VCaP (cell line): ENCODE results near the gene BRCA1.

Experiments
- H3K27ac ChIP-seq: fragments of 450-650 bp; 2 replicates; pipeline ENCODE4 v1.5.1; 2017
- TF ChIP-seq, protein P1 (sequence below): fragments of 450-650 bp; conservative IDR thresholded peaks from 2 replicates; pipeline ENCODE4 v1.5.1; 2017; ENCODE audit warnings: mild to moderate bottlenecking, moderate library complexity

The BRCA1 gene

DNA sequence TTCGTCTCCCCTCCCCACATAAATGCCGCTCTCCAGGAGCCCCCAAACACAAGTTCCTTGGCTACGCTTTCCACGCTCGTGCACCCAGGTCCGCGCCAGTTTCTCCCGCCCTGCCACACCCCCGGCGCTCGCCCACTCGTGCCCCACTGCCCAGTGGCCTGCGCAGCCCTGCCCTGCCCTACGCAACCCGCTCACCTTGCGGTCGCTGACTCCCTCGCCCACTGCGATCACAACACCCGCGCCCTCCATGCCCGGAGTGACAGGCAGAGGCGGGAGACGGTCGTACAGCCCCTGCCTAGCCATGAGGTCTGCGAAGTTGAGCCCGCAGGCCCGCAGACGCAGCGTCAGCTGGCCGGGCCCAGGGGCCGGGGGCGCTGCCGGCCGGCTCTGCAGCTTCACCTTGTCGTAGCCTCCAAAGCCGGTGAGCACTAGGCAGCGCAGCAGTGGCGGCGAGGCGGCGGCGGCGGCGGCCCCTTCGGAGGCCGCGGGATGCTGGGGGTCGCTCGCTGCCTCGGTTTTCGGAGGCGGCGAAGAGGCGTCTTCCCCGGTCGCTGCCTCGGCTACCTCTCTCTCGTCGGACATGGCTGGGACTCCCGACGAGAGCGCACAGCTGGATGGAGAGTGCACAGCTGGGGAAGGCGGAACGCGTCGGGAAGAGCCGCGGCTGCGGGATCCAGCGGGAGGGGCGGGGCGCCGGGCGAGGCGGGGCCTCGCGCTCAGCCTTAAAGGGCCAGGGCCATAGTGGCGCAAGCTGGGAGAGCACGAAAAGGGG, 103.2 kb downstream of the BRCA1 start, which contains the start of gene VAT1:
VAT1 (minus strand) TSS at position 645 of the 772 bp plus-strand sequence; CDS start at position 582, 63 bp downstream.
- peak within 1 kb of the TSS; percentile 81 for H3K27ac ChIP-seq
- TF ChIP-seq, protein P1, sequence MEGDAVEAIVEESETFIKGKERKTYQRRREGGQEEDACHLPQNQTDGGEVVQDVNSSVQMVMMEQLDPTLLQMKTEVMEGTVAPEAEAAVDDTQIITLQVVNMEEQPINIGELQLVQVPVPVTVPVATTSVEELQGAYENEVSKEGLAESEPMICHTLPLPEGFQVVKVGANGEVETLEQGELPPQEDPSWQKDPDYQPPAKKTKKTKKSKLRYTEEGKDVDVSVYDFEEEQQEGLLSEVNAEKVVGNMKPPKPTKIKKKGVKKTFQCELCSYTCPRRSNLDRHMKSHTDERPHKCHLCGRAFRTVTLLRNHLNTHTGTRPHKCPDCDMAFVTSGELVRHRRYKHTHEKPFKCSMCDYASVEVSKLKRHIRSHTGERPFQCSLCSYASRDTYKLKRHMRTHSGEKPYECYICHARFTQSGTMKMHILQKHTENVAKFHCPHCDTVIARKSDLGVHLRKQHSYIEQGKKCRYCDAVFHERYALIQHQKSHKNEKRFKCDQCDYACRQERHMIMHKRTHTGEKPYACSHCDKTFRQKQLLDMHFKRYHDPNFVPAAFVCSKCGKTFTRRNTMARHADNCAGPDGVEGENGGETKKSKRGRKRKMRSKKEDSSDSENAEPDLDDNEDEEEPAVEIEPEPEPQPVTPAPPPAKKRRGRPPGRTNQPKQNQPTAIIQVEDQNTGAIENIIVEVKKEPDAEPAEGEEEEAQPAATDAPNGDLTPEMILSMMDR = peak; percentile 21; the same call in 1 of the 2 replicates

DNA sequence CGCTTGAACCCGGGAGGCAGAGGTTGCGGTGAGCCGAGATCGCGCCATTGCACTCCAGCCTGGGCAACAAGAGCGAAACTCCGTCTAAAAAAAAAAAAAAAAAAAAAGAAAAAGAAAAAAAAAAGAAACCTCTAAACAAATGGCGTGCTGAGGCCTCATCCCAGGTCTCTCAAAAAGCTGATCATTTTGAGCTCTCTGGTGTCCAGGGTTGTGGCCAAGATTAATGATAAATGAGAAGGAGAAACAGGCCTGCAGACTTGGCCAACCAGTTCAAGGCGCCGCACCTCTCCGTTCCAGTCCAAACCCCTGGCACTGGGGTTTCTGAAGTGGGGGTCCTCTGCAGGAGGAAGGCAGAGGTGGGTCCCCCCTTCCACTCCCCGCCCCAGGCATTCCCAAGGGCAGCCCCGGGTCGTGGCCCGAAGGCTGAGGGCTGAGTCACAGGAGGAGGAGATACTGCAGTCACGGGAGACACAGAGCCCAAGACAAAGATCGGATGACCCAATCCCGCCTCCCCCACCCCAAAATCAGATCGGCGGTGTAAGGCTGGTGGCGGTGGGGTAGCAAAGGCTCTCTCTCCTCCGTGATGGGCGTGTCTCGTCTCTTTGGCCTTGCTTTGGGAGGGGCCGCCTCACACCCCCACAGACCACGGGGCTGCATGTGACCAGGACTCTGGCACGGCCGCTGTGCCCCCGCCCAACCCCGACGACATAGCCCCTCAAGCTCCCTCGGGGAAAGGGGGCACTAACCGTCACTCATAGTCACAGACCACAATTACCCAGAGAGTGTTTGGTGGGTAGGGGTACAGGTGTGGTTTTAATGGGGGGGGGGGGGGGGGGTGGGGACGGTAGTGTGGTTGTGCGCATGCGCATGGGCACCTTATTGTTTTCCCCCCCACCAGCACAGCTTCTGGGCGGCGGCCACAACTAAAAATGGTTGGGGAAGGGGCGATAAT, 104.1 kb downstream of the BRCA1 start:
- H3K27ac ChIP-seq = peak overlapping the region; percentile 81
- TF ChIP-seq, protein P1 = no peak

DNA sequence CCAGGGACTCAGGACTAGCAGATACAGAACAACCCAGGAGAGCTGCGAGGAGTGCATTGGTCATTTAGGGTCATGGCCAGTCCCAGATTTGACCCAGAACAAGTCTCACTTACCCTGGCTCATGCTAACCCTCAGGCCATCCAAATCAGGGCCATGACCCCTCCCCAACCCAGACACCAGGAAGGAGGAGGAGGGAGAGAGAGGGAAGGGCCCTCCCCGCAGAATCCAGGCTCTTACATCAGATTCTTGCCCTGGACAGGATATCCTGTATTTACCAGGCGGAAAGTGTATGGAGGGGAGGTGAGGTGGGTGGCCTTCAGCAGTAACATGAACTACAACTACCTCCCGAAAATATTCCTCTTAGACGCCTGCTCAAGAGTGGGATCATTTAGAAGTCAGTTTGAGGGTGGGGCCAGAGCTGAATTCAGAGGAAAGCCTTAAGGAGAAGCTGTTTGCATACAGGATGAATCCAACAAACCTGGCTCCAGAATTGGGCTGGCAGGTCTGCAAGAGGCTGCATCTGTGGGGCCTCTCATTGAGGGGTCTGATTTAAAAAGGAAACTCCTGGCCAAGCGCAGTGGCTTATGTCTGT, 105.0 kb downstream of the BRCA1 start:
- TF ChIP-seq, protein P1 = no peak
- peak overlapping the region; percentile 81 for H3K27ac ChIP-seq

DNA sequence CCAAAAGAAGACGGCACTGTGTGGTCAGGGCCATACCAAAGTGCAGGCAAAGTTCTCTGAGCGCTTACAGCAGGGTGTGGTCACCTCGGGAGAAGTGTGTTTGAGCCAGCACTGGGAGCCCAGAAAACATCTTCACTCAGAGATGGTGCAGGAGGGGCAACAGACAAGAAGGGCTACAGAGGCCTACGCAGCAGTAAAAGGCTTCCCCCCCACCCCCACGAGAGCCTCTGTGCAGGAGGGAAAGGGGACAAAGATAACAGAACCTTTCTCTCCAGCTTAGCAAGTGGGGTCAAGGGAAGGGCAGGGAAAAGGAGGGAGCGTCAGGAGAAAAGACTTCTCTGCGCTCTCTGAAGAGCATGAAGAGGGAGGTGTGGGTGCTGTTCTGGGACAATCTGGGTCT, 105.7 kb downstream of the BRCA1 start:
- TF ChIP-seq, protein P1 = no peak
- no peak overlapping the region for H3K27ac ChIP-seq

DNA sequence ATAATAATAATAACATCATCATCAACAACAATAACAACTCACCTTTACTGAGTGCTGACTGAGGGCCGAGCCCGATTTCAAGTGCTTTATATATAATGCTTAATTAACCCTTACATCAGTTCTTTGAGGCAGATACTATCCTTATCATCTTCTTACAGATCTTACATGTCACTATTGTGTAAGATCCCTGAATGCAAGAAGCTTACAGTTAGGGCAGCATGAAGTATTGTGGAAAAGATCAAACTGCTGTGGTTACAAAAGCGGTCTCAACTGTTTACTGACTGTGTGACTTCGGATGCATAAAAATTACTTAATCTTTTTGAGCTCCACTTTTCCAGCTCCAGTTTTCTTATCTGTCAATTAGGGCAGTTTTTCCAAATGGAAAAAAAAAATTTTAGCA, 106.2 kb downstream of the BRCA1 start:
- TF ChIP-seq, protein P1 = no peak
- no peak overlapping the region for H3K27ac ChIP-seq

DNA sequence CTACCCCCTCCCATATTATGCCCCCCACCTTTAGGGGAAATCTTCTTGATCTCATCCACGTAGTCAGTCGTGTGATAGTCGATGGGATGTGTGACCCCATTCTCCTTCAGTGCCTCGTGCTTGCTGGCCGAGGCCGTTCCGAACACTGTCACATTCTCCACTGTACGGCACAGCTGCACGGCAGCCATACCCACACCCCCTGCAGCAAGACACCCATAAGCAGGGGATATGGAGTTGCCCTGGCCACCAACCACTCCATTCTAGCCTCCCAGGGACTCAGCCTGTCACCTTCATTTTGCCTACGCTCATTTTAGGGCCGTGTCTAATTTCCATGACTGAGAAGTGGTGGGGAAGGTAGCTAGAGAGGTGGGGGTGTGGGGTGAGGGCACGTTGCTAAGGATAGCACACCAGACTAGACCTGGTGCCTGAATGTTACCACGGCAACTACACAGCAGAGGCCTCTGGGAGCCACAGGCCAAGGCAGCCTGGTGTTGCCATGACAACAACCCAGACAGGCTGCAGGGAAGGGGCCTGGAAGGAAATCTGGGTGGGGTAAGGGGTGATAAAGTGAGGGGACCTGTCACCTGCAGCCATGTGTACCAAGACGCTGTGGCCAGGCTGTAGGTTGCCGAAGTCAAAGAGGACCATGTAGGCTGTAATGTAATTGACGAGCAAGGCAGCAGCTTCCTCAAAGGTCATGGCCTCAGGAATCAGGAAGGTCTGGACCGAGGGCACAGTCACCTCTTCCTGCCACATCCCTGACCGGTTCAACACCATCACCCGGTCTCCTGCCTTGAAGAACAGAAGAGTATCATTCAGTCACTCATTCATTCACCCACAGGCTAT, 106.9 kb downstream of the BRCA1 start:
- H3K27ac ChIP-seq = no peak overlapping the region
- TF ChIP-seq, protein P1 = no peak
